Stimulated activated CD8-positive, alpha-beta memory T cell treated with anti-CD3 and anti-CD28 coated beads, Interleukin-7, amount 100 ng/mL, for 1 hour (primary cell): ENCODE results near the gene IFI30.
"Not testable (repeated sequence)": the region's sequence is repeated elsewhere in the genome, so short reads cannot be mapped to it uniquely, and the experiment has no call there.

ENCODE experiments used
- DNase-seq, 2 donors: peaks; one replicate each; pipeline ENCODE4 v3.0.0-alpha.2; 2020; ENCODE audit warnings: low read depth in 2 of 2

IFI30 gene

GRCh38 chr19:18152817-18153555 lies 20.6 kb upstream of the IFI30 start, which contains the start of gene PIK3R2:
PIK3R2 (plus strand) TSS chr19:18153163; CDS start chr19:18155880, 2,717 bp downstream.
- peak; percentile 99 for DNase-seq

DNA sequence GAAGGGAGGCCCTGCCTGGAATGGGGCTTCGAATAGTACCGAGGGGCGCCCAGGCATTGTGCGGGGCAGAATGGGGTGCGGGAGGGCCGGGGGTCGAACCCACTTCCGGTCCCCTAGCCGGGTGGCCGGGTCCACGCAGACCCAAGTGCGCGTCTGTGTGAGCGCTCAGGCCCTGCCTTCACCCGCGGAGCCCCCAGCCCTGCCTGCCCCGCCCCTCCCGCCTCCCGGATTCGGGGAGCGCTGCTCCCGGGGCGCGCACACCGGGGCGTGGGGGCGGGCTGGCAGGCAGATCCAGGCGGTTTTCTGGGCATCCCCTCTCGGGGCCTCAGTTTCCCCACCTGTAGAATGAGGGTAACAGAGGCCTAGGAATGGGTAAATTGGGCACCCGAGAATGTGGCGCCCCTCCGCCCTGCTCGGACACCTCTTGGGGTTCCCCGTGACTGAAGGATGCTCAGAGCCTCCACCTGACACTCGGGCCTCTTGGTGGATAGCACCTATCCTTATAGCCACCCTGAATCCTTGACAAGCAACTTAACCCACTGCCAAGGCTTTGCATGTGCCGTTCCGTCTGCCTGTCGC lies 20.0 kb upstream of the IFI30 start:
- no peak for DNase-seq

GRCh38 chr19:18155095-18156087 lies 18.2 kb upstream of the IFI30 start:
- DNase-seq = no peak

DNA sequence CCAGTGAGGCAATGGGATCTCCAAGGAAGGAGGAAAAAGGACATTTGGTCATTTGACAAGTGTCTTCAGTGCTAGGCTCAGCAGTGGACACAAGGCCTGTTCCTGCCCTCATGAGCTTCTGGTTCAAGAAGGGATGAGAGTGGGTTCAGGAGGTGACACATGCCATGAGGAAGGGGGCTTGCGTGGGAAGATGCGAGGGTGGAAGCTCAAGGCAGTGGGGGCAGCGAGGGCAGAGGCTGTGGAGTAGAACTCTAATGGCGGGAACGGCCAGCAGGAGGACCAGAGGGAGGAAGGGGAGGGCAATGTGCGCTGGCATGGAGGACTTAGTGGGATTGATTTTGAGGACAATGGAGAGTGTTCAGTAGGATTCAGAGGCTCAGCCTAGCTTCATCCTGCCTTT lies 17.3 kb upstream of the IFI30 start:
- DNase-seq = no peak

DNA sequence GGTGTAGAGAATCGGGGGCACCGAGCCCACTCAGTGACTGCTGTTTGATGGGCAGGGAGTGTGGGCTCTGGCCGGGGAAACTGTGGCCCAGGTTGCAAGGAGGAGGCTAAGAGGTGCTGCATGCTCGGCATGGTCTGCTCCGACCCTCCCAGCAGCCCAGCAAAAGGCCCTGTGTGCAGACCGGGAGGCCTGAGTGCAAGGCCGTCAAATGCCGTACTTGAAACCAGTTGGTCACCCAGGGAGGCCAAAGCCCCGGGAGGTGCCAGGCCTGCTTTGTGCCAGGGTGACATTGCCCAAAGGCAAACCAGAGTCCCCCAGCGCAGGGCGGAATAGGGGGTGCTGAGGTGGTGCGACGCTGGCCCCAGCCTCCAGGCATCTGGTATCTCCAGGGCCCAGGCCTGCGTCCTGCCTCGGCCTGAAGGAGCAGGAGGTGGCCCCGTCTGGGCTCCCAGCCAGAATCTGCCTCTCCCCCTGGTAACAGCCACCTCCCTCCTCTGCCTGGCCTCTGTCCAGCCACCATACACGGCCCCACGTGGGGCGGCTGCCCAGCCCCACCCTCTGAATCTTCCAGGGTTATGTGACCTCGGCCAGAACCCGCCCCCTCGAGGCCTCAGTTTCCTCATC lies 16.7 kb upstream of the IFI30 start:
- no peak for DNase-seq

GRCh38 chr19:18157465-18158063 lies 16.0 kb upstream of the IFI30 start:
- no peak for DNase-seq

DNA sequence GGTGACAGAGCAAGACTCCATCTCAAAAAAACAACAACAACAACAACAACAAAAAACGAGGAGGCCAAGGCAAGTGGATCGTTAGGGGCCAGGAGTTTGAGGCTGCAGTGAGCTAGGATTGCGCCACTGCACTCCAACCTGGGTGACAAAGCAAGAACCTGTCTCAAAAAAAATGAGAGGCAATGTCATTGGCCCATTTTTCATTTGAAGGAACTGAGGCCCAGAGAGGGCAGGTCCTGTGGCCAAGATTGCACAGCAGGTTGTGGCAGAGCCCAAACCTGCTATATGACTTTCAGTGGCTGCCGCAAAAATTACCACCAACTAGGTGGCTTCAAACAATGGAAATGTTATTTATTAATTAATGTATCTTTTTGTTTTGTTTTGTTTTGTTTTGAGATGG lies 15.1 kb upstream of the IFI30 start:
- DNase-seq = no peak

DNA sequence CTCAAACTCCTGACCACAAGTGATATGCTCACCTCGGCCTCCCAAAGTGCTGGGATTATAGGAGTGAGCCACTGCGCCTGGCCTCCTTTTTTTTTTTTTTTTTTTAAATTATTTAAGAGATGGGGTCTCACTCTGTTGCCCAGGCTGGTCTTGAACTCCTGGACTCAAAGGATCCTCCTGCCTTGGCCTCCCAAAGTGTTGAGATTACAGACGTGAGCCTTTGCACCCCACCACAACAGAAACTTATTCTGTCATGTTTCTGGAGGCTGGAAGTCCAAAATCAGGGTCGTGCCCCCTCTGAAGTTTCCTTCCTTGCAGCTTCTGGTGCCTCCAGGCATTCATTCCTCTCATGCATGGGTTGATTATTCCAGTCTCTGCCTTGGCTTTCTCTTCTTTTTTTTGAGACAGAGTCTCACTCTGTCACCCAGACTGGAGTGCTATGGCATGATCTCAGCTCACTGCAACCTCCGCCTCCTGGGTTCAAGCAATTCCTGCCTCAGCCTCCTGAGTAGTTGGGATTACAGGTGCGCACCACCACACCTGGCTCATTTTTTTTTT lies 14.5 kb upstream of the IFI30 start:
- DNase-seq = not testable (repeated sequence)

DNA sequence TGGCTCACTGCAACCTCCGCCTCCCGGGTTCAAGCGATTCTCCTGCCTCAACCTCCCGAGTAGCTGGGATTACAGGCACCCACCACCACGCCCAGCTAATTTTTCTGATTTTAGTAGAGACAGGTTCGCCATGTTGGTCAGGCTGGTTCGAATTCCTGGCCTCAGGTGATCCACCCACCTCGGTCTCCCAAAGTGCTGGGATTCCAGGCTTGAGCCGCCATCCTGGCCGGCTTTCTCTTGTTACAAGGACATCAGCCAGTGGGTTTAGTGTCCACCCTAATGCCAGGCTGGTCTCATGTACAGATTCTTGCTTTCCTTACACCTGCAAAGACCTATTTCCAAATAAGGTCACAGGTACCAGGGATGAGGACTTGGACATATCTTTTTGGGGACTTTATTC lies 13.8 kb upstream of the IFI30 start:
- DNase-seq = no peak

GRCh38 chr19:18160493-18160970 lies 13.1 kb upstream of the IFI30 start:
- no peak for DNase-seq

DNA sequence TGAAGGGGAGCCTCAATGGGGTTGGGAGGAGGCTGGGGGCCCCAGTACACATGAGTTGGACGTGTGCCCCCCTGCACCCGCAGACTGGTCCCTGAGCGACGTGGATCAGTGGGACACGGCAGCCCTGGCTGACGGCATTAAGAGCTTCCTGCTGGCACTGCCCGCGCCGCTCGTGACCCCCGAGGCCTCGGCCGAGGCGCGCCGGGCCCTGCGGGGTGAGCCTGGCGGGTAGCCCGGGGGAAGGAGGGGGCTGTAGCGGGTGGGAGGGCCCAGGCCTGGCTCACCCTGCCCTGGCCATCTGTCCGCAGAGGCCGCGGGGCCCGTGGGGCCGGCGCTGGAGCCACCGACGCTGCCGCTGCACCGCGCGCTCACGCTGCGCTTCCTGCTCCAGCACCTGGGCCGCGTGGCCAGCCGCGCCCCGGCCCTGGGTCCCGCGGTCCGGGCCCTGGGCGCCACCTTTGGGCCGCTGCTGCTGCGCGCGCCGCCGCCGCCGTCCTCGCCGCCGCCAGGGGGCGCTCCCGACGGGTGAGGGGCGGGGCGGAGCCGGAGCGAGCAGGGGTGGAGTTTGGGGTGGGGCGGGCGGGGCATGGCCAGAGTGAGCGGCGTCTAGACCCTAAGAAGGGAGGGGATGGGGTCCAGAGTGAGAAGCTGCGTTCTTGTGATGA lies 12.5 kb upstream of the IFI30 start:
- DNase-seq = peak; percentile 62 to 70

DNA sequence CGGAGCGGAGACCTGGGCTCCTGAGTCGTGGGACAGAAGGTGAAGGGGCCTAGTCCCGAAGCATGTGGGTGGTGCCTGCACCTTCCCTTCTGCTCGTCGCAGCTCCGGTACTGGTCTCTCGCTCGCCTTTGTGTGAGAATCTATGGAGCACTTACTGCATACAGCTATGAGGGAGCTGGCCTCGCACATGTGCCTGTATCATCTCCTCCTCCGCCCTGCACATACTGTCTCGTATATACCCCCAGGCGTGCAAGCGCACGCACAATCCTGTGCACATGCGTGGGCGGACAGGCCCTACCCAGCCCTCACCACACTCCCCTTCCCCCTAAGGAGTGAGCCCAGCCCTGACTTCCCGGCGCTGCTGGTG lies 12.0 kb upstream of the IFI30 start:
- no peak for DNase-seq

DNA sequence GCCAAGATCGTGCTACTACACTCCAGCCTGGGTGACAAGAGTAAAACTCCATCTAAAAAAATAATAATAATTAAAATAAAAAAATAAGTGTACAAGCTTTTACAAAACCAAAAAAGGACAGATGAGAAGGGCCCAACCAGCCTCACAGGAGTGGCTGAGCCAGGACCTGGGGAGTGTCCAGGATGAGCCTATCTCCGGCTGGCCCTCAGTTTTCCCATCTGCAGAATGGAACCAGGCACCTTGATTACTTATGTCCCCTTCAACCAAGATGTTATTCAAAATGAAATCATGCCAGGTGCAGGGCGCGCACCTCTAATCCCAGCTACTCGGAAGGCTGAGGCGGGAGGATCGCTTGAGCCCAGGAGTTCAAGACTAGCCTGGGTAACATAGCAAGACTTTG lies 9.5 kb upstream of the IFI30 start:
- DNase-seq = no peak

- no peak for DNase-seq
These were observed 7.6 kb upstream of the IFI30 start for GRCh38 chr19:18165794-18166544.

- DNase-seq = no peak
These were observed 6.6 kb upstream of the IFI30 start for GRCh38 chr19:18167011-18167410.

GRCh38 chr19:18167975-18168645 lies 5.5 kb upstream of the IFI30 start:
- peak in 1 of 2 donors; percentile 31 for DNase-seq

- no peak for DNase-seq
These were observed 4.8 kb upstream of the IFI30 start for GRCh38 chr19:18168673-18169381.

GRCh38 chr19:18170714-18171255 lies 2.8 kb upstream of the IFI30 start:
- no peak for DNase-seq
